GM18873 (cell line): ENCODE data around the gene TLE2.
"Not testable (repeated sequence)": the region's sequence is repeated elsewhere in the genome, so short reads cannot be mapped to it uniquely, and the experiment has no call there.

ENCODE experiments used
- ATAC-seq: cut with Tn5 transposase; IDR thresholded peaks from one replicate; pipeline ENCODE4 v1.9.1; 2021; ENCODE audit warnings: mild to moderate bottlenecking, moderate library complexity, moderate number of reproducible peaks; ENCODE audit not compliant: unreplicated experiment, low FRiP score

TLE2 gene

DNA sequence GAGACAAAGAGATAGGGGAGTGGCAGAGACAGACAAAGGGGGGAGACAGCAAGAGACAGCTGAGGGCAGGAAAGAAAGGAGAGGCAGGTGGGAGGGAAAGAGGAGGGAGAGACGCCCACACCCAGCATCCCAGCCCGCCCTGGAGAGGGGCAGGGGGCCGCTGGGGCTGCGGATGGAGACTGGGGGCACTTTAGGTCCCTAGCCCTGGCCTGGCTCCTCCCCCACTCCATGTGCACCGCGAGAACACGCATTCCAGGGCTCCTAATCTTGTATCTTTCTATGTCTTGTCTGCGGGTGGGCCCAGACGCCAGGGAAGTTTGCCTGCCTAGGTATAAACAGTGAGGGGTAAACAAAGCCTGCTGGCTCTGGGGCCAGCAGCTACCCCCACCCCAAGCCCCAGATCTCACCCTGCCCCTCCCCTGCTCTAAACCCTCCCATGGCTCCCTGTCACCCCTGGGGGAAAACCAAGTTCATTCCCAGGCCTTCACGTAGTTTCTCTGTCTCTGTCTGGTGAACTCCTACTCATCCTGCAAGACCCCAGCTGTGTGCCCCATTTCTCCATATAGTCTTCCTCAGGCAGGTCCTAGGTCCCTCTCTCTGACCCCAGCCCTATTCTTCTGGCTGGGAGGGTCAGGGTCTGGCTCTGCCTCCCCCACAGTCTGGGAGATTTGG, 27.5 kb upstream of the TLE2 start:
- ATAC-seq = no peak

- no peak for ATAC-seq
These were observed 26.8 kb upstream of the TLE2 start for GRCh38 chr19:3055741-3056416.

DNA sequence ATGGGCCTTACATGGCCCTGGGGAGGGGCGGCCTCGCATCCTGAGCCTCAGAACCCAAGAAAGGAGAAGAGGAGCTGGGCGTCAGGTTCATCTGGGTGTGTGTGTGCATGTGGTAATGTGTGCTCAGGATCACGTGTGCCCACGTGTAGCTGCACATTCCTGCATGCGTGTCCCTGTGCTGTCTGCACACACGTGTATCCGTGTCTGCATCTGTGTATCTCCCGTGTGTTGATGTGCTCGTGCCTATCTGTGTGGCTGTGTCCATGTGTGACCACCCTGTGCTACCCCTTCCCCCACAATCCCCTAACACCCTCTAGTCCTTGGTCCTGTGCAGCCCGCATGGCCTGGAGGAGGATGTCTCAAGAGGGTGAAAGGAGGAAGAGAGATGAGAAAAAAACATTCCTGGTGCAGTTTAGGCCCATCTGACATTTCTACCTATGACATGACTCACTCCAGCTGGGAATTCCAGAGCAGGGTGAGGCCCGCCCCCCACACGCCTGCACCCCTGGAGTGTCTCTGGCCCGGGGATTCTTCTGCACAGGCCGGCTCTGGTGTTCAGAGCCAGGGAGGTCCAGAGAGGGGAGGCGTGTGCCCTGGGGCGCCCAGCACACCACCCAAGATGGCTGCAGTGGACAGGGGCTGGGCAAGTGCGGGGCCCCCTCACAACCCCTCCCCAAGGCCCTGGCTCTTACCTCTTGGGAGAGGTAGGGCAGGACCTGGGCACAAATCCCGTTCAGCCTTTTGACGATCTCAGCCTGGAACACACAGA, 26.1 kb upstream of the TLE2 start:
- ATAC-seq = no peak

GRCh38 chr19:3054265-3054971, 25.3 kb upstream of the TLE2 start:
- ATAC-seq = no peak

- ATAC-seq = no peak
These were observed 24.7 kb upstream of the TLE2 start for GRCh38 chr19:3053780-3054179.

DNA sequence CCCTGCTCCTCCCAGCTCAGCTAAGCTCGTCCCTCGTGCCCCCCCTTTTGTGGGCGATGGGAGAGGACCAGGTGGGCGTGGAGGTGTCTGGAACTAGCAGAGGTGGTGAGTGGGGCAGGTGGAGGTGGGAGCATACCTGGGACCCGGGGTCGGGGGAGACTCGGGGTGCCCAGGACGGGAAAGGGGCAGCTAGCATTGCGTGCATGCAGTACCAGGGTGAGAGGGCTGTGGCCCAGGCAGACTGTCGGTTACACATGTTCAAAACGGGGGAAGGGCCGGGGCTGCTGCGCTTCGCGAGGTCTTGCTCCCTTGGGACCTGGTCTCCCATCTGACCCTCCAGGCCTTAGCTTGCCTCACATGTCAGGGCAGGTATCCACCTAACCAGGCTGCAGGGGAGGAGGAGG, 24.1 kb upstream of the TLE2 start:
- no peak for ATAC-seq

GRCh38 chr19:3050016-3050415, 20.9 kb upstream of the TLE2 start:
- not testable (repeated sequence) for ATAC-seq

DNA sequence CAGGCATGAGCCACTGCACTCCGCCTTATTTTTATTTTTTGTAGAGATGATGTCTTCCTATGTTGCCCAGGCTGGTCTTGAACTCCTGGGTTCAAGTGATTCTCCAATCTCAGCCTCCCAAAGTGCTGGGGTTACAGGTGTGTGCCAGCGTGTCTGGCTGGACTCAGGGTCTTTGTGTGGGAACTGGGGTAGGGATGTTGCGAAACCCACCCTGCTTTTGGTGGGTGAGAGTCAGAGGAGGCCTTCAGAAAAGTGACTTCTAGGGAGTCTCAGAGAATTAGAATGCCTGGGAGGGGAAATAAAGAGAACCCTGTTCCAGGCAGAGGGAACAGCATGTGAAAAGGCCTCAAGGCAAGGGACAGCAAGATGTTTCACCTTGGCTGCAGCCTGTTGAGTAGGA, 20.0 kb upstream of the TLE2 start:
- ATAC-seq = no peak

DNA sequence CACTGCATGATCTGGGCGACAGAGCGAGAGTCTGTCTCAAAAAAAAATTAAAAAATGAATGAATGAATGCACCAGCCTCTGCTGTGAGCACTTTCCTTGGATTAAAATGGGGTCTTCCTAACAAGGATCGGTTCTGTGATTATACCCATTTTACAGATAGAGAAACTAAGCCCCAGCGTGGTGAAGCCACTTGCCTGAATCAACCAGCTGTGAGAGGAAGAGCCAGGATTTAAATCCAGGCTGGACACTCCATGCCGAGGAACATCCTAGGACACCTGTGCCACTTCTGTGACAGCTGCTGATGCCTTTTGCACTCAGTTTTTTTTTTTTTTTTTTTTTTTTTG, 19.1 kb upstream of the TLE2 start:
- ATAC-seq = no peak

DNA sequence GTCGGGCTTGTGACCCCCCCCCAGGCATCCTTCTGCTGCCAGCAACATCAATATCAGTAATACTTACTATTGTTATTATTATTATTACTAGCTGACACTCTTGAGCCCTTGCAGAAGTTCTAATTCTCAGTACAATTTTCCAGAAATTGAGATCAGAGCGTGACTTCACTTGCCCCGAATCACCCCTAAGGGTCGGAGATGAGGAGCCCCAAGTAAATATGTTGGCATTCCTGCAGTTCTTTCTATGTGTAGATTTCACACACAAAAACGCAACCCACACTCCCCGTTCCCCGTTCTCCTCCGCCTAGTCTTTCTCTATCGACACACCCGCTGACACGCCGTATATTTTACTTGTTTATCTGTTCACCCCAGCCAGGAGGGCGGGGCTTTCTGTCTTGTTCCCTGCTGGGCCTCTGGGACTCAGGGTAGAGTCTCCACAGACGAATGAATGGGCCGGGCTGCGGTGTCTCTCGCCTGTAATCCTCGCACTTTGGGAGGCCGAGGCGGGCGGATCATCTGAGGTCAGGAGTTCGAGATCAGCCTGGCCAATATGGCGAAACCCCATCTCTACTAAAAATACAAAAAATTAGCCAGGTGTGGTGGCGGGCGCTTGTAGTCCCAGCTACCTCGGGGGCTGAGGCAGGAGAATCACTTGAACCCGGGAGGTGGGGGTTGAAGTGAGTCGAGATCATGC, 18.6 kb upstream of the TLE2 start:
- ATAC-seq = no peak

DNA sequence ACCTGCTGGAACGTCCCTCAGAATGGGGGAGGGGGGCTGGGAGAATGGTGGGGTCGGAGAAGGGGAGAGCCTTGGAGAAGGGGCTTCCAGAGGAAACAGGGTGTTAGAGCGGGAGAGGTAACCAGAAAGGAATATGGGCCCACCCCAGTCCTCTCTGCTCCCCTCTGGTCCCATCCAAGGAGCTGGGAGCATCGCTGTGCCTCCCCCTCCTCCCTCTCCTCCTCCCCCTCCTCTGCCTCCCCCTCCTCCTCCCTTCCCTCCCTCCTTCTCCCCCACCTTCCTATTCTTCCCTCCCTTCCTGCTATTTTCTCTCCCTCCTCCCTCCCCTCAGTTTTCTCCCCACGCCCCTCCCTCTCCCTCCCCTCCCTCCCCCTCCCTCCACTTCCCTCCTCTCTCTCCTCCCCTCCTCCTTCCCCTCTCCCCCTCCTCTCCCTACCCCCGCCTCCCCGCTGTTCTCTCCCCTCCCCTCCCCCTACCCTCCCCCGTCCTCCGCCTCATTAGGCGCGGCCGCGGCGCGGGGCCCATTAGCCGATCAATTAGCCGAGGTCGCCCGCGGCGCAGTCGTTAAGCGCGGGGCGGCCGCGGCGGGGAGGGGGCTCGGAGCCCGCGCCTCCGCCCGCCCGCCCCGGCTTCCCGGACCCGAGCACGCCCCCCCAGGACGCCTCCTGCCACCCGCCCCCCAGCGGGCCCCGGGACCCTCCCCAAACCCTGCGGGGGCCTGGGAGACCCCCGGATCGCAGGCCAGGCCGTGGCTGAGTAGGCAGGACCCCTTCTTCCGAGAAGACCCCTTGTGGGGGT, 17.8 kb upstream of the TLE2 start:
- no peak for ATAC-seq

- no peak for ATAC-seq
These were observed 17.0 kb upstream of the TLE2 start for GRCh38 chr19:3045885-3046697.

DNA sequence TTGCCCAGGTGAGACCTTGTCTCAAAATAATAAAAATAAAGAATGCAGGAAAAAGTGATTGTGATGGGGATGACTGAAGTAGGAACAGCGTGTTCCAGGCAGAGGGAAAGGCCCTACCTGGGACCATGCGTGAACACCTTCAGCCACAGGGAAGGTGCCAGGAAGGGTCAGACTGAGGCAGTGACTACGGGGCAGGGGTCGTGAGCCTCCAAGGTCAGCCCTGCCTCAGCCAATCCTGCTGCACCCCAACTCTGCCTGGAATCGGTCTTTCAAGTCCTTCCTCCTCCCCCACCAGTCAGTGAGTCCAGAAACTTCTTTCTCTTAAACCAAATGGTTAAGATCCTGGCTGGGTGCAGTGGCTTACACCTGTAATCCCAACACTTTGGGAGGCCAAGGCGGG, 16.1 kb upstream of the TLE2 start:
- no peak for ATAC-seq

GRCh38 chr19:3042621-3043267, 13.7 kb upstream of the TLE2 start:
- ATAC-seq = no peak

GRCh38 chr19:3041761-3042620, 12.9 kb upstream of the TLE2 start:
- no peak for ATAC-seq

DNA sequence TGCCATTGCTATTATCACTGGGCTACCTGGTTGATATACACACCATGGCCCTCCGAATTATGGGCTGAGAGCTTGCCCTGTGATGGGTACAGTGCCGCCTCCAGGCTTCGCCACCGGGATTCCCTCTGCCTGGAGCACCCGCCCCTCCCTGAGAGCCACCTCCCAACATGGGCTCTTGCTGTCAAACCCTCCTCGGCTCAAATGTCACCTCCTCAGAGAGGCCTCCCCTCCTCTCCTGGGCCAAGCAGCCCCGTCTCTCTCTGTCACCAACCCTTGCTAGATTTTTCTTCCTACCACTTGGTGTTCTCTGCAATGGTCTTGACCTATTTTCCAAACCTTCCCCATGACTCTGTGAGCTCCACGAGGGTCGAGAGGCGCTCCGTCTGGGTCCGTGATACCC, 12.2 kb upstream of the TLE2 start:
- no peak for ATAC-seq

- ATAC-seq = no peak
These were observed 10.6 kb upstream of the TLE2 start for GRCh38 chr19:3039641-3040077.
